ENCODE data around the gene TMEM87B.
"Not testable (repeated sequence)": the region's sequence is repeated elsewhere in the genome, so short reads cannot be mapped to it uniquely, and the experiment has no call there.

TMEM87B gene

DNA sequence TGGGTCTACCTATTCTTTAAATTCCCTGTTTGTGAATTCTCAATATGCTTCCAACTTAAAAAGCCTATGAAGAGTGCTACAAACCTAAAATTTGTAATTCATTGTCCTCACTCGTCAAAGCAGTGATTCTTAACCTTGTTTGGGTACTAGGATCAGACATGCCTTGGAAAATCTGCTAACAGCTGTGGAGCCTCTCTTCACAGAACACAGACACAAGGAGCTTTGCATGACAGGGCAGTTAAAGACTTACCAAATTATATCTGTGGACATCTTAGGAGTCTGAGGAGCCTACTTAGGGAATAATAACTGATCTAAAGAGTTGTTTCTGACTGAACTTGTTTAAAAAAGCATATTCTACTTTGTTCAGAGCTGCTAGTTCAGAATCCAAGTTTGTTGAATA lies 38.1 kb downstream of the TMEM87B start:
- TF ChIP-seq, protein P1, sequence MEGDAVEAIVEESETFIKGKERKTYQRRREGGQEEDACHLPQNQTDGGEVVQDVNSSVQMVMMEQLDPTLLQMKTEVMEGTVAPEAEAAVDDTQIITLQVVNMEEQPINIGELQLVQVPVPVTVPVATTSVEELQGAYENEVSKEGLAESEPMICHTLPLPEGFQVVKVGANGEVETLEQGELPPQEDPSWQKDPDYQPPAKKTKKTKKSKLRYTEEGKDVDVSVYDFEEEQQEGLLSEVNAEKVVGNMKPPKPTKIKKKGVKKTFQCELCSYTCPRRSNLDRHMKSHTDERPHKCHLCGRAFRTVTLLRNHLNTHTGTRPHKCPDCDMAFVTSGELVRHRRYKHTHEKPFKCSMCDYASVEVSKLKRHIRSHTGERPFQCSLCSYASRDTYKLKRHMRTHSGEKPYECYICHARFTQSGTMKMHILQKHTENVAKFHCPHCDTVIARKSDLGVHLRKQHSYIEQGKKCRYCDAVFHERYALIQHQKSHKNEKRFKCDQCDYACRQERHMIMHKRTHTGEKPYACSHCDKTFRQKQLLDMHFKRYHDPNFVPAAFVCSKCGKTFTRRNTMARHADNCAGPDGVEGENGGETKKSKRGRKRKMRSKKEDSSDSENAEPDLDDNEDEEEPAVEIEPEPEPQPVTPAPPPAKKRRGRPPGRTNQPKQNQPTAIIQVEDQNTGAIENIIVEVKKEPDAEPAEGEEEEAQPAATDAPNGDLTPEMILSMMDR (conservative IDR thresholded peaks at IDR 0.05; ENCODE audit: low read length), result no peak
- DNase-seq (ENCODE audit: low read depth), result peak; percentile 28
- no peak overlapping the region for H3K4me3 ChIP-seq (ENCODE audit: low read length)

DNA sequence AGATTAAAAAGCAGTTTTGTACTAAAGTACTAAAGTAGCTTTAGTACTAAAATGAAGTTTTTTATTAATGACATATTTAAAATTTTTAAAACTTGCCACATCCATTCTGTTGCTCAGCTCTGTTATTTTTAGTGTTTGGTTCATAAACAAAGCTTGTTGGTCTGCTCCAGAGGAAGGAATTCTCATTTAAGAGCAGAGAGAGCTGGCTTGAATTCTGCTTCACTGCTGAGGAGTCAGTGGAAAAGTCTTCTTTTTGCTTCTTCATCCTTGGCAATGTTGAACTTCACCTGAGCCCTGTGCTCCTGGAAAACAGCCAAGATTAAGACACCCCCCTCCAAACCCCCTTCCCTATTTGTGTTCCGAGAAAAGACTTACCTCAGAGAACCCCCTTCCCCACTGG lies 40.6 kb downstream of the TMEM87B start:
- TF ChIP-seq, protein P1 (conservative IDR thresholded peaks at IDR 0.05; ENCODE audit: low read length), result no peak
- DNase-seq (ENCODE audit: low read depth), result peak; percentile 50

DNA sequence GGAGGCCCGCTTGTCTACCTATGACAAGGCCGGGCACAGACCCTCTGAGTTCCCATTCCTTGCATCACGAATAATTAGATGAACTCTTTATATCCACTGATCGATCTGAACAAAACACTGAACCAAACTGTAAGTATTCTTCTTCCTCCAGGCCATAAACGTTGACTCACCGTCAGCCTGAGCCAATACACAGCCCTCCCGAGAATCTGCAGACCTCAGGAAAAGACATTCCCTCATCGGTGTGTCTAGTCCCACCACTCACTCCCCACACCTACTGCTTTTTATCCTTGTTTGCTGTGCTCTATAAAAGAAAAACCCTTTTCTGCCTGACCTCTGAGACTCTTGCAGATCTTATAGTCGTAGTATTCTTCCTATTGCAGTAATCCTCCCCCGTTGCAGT lies 41.0 kb downstream of the TMEM87B start:
- DNase-seq (ENCODE audit: low read depth), result peak; percentile 16
- TF ChIP-seq, protein P1 (conservative IDR thresholded peaks at IDR 0.05; ENCODE audit: low read length), result no peak
- H3K4me3 ChIP-seq (ENCODE audit: low read length), result no peak overlapping the region

More for the DNA sequence above, 40.6 kb downstream of the TMEM87B start:
- no peak overlapping the region for H3K4me3 ChIP-seq (ENCODE audit: low read length)

DNA sequence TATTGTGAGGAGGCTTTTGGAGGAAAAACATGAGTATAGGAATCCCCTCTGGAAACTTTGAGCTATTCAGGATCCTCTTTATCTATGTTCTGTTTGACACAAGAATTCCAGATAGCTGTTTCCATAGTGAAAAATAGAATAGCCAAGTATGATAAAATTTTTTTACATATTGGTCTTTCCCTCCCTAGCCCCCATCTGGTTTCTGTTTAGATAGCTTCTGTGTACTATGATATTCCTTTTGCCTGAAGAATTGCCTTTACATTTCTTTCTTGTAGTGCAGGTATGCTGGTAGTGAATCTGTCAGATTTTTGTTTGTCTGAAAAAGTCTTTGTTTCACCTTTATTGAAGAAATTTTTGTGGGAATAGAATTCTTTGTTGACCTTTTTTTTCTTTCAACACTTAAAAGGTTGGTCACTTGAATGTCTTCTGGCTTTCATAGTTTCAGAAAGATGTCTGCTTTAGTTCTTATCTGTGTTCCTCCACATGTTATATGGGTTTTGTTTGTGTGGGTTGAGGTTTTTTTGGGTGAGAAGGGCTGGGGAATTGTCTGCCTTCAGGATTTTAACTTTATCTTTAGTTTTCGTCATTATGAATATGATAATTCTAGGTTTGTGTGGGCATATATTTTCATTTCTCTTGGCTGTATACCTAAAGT lies 53.2 kb downstream of the TMEM87B start:
- TF ChIP-seq, protein P1 (conservative IDR thresholded peaks at IDR 0.05; ENCODE audit: low read length), result no peak
- DNase-seq (ENCODE audit: low read depth), result no peak

DNA sequence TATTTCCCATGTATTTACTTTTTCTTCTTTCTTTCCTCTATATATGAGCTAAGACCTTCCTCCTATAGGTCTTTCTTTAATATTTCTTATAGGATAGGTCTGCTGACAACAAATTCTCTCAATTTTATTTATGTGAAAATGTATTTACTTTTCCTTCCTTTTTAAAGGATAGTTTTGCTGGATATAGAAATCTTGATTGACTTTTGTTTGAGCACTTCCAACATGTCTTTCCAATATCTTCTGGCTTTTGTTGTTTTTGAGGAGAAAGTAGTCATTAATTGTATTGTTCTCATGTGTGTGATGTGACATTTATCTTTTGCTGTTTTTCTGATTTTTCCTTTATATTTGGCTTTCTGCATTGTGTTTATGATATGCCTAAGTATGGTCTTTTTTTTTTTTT lies 54.2 kb downstream of the TMEM87B start:
- no peak overlapping the region for H3K4me3 ChIP-seq (ENCODE audit: low read length)
- TF ChIP-seq, protein P1 (conservative IDR thresholded peaks at IDR 0.05; ENCODE audit: low read length), result no peak
- DNase-seq (ENCODE audit: low read depth), result no peak

More for the DNA sequence above, 53.2 kb downstream of the TMEM87B start:
- no peak overlapping the region for H3K4me3 ChIP-seq (ENCODE audit: low read length)

DNA sequence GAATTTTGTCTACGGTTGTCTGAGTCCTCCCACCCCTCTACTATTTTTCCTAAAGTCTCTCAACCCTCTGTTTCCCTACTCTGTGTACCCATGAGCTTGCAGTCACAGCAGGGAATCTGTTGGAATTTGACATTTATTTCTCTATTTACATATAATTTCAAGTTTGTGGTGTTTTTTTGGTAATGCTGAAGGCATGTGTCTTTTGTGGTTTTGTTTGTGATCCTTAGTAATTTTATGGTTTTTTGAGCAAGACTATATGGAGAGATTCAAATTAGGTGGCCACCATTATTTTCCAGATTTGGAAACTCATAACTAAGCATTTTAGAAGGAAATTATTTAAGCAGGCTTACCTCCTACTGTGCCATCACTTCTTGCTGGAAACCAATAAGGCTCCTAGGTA lies 55.9 kb downstream of the TMEM87B start:
- TF ChIP-seq, protein P1 (conservative IDR thresholded peaks at IDR 0.05; ENCODE audit: low read length), result no peak
- no peak overlapping the region for H3K4me3 ChIP-seq (ENCODE audit: low read length)
- no peak for DNase-seq (ENCODE audit: low read depth)

DNA sequence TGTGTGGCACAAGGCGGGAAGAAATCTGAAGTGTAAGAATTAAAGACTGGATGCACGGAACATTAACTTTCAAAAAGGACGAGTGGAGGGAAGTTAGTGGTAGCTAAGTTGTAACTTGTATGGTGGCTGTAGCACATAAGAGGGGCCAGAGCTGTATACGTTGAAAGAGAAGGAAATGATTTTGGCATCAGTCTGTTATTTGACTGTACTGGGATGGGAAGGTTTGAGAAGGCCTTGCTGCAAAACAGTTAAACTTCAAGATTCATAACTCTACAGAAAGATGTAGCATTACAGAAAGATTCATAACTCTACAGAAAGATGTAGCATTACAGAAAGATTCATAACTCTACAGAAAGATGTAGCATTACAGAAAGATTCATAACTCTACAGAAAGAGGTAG lies 58.3 kb downstream of the TMEM87B start:
- not testable (repeated sequence) for H3K4me3 ChIP-seq (ENCODE audit: low read length); DNase-seq (ENCODE audit: low read depth)
